Activated CD8-positive, alpha-beta memory T cell treated with anti-CD3 and anti-CD28 coated beads, Interleukin-2, amount 50 U/mL, for 4 hours (primary cell): ENCODE measurements around the gene ARHGEF11.

Experiments
- DNase-seq: peaks from one replicate; pipeline ENCODE4 v3.0.0-alpha.2; 2020

ARHGEF11 gene

DNA sequence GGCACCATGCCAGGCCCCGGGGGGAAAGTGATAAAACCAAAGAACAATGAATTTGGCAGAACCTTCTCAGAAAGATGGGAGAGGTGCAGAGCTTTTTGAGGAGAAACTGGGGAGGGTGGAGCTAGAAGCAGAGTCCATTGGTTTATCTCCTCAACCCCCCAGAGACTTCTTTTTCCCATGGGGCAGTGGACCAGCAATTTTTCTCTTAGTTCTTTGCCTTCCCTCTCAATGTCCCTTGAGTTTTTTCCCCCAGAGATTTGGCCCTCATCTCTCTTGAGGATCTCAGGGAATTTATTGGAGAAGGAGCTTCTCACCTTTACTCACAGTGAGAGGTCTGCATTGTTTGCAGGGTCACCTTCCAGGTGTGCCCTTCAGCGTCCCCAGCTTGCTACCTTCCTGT, 5.3 kb upstream of the ARHGEF11 start:
- DNase-seq: no peak

- no peak for DNase-seq
These were observed 1.5 kb upstream of the ARHGEF11 start for GRCh38 chr1:157047062-157047410.

- DNase-seq: no peak
These were observed 1.2 kb downstream of the ARHGEF11 start for GRCh38 chr1:157044326-157044725.

DNA sequence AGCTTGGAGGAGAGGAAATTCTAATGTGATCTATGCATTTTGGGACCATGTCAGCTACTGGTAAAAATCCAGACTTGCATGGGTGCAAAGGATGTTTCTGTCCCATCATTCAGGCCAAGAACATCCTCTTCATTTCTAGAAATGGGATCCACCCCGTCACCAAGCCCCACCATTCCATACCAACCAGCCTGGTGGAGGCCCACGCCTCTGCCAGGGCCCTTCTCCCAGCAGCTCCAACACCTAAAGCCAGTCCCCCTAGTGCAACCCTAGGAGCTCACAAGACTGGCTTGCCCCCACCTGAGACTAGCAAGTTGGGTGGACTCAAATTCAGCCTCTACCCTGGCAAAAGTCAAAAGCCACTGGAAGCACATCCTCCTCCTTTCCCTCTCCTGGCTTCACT, 1.9 kb downstream of the ARHGEF11 start:
- DNase-seq: no peak

GRCh38 chr1:157042846-157043245, 2.7 kb downstream of the ARHGEF11 start:
- no peak for DNase-seq

DNA sequence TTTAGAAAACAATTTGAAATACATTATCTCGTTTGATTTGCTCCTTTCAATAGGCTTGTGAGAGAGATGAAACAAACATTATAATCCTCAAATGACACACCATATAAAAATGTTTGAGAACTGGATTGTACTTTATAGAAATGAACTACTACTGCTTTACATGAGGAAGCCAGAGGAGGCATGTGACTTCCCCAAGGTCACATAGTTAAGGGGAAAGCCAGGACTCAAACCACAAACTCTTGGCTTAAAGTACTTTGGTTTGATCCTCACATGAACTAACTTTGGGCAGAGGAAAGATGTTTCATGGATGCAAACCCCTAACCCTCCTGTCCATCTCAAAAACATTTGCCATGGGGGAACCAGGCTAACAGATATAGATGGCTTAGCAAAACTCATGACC, 4.7 kb downstream of the ARHGEF11 start:
- no peak for DNase-seq

DNA sequence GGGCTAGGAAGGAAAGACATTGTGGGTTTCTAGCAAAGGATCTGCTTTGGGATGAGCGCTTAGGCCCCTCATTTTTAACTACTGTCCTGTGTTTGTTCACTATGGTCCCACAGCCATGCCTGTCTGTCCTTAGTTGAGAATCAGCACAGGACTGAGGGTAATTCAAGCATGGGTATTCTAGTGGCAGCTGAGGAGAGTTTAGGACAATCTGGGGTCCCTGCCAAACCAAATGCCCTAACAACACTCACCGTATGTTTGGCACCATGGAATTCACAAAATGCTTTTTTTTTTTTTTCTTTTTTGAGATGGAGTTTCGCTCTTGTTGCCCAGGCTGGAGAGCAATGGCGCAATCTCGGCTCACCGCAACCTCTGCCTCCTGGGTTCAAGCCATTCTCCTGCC, 10.4 kb downstream of the ARHGEF11 start:
- DNase-seq: no peak

- no peak for DNase-seq
These were observed 11.3 kb downstream of the ARHGEF11 start for GRCh38 chr1:157034137-157034800.

- no peak for DNase-seq
These were observed 12.1 kb downstream of the ARHGEF11 start for GRCh38 chr1:157033357-157033876.

DNA sequence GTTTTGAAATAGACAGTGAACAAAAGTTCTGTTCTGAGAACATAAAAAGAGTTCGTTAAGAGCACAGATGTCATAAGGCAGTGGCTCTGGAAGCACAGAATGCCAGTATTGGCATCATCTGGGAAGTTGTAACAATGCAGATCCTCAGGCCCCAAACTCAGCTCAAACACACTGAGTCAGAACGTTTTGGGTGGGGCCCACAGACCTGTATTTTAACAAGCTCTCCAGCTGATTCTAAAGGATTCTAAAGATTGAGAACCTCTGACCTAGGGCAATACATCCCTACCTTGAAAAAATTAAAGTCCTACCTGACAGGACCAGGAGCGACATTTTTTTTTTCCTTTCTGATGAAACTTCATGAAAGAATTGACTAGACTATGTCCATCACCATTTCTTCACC, 13.2 kb downstream of the ARHGEF11 start:
- no peak for DNase-seq

DNA sequence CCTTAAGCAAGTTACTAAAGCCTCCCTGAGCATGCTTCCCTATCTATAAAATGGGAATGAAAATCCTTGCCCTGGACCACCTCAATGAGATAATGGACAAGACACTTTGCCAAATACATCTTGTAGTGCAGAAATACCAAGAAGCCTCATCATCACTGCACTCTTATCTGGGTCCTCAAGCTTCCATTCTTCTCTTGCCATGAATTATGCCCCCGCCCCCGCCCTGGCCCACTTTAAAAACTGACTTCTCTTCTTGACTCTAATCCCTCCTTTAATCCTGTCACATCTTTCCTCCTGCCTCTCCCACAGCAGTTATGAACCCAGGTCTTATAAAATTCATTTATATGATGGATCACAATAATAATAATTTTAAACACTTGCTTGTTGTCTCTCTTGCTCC, 14.8 kb downstream of the ARHGEF11 start:
- no peak for DNase-seq

- DNase-seq: no peak
These were observed 16.9 kb downstream of the ARHGEF11 start for GRCh38 chr1:157028674-157029073.

DNA sequence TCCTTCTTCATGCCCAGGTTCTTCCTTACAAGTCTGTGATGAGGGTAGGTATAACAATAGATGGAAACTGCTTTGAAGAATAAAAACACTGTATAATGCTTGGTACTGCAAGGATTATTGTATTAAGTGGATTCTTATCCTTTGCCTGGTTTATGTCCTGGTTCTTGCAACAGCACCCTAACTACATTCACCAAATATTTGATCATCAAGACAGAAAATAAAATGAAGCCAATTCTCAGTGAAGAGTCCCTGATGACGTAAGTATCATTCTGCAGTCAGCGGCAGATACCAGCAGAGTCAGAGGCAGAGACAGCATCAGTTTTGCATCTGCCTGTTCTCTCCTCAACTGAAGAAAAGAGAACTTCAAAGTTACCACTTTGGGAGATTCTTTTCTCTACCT, 19.7 kb downstream of the ARHGEF11 start:
- no peak for DNase-seq

DNA sequence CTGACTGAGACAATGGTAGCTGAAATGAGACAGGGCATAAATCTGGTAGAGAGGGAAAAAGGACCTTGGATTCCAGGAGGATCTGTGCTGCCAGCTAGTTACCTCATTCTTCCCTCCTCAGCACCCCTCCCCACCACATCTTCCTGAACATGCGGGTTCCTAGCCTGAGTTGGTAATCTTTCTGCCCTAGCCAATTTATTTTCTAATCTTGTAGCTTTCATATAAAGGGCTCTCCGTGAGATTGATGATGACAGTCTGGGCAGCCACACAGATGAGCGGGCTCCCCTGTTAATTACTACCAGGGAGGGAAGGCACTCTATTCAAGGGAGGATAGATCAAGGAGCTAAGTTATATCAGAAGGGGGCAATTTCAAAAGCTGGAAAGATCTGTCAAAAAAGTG, 20.2 kb downstream of the ARHGEF11 start:
- DNase-seq: no peak

GRCh38 chr1:157021688-157022087, 23.9 kb downstream of the ARHGEF11 start:
- no peak for DNase-seq

DNA sequence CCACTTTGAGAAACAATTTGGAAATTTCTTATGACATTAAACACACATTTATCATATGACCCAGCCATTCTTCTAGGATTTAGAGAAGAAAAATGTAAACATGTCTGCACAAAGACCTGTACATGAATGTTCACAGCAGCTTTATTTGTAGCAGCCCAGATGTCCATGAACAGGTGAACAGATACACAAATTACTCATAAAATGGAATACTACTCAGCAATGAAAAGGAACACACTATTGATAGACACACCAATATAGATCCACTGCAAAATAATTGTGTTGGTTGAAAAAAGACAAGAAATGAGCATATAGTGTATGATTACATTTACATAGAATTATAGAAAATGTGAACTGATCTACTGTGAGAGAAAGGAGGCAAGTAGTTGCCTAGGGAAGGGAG, 26.1 kb downstream of the ARHGEF11 start:
- no peak for DNase-seq

- DNase-seq: no peak
These were observed 33.7 kb downstream of the ARHGEF11 start for GRCh38 chr1:157011845-157012244.

- no peak for DNase-seq
These were observed 37.0 kb downstream of the ARHGEF11 start for GRCh38 chr1:157008502-157008901.

DNA sequence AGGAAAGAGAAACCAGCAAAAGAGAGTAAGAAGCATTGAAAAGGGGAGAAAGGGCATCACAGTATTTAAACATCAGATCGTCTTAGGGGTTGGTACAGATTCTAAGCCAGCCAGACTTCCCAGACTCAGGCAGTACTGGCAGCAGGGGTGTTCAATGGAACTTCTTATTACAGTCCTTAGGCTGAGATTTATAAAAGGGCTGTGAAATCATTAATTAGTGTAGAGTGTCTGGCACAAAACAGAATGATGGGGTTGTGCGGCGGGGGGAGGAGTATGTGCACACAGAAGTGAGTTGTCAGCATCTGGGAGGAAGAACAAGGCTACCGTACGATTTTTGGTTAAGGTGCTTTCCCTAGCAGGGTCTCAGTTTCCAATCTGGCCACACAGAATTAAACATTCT, 38.2 kb downstream of the ARHGEF11 start:
- DNase-seq: no peak

DNA sequence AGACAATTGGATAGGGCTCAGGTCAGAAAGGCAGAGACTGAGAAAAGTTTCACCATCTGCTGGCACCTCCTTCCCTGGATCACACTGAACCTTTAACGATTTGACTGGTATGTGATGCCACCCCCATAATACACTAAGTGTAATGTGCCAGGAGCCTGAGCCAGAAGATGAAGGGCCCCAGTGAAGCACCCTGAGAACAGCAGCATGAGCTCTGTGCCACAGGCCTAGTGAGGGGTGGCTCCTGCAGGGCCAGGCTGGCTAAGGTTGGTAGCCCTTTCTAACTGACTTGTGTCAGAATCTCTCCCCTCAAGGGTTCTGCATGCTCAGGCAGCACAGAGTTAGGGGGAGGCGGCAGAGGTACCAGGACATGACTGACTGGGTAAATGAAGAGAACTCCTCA, 38.9 kb downstream of the ARHGEF11 start:
- DNase-seq: no peak

GRCh38 chr1:157005965-157006364, 39.6 kb downstream of the ARHGEF11 start:
- no peak for DNase-seq

DNA sequence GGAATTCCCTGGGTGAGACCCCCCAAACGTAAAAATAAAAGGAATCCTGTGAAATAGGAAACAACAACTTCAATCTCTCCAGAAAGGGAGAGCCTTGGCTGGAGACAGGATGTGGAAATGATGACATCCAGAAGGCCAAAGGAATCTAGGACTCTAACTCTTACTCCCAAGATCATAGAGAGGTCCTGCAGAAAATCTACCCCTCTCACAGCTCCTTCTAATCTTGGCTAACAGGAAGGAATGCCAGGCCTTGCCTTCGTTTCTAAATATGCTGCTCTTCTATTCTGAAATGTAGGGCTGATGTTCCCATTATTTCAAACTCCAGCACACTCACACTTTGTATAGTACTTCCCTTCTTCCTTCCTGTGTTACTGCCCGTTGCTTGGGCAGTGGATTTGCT, 40.7 kb downstream of the ARHGEF11 start:
- DNase-seq: no peak

DNA sequence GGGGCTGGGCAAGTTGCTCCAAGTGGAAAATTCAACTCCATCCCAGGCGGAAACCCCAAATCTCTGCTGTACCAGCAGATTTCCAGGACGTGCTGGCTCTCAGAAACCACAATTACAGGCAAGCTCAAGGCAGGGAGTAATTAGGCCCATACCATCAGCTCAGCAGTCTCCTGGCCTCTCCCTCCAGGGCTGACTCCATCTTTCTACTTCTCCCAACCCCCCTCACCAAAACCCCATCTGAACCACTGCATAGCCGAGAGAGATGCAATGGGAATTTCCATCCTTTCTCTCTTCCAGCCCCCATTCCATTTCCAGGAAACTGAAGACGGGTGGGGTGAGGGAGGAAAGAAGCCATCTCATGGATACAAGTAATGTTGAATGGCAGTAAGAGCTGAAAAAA, 41.2 kb downstream of the ARHGEF11 start:
- no peak for DNase-seq

DNA sequence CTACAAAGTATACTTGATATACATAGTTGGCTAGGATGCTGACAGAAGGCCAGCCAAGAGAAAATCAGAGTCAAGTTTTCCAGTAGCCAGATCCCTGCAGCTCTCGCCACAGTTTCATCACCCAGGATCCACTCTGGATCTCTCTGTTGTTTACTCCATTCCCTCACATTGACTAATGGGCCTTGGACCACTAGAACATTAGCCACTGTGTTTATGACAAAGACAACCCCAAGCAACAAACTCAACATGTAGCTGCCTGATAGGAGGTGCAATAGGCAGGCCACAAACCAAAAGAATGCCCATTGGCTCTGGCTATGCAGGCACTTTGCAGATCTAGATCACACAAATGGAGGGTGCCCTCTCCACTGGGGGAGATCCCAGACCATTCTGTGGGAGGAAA, 44.2 kb downstream of the ARHGEF11 start:
- no peak for DNase-seq

DNA sequence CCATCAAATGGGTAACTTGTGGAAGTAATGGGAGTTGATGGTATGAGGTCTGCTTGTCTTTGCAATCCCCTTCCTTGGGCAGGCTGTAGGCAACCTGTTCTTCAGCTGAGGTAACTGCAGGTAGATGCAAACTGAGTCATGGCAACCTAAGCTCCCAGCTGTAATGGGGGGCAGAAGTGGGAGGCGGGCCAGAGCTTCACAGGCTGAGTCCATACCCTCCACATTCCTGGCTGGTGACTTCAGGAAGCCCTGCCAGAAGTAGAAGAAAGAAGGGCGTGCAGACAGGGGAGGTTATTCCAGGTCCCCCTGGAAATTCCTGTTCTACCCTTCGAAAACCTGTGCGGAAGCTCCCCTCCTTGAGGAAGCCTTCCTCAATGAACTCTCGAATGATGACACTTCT, 44.9 kb downstream of the ARHGEF11 start:
- no peak for DNase-seq
